Measurements from ENCODE around the gene TRIM63.

Gene TRIM63

GRCh38 chr1:26012864-26013263 is 54.6 kb downstream of the TRIM63 start:
- DNase-seq: no peak

- no peak for DNase-seq
These were observed 56.6 kb downstream of the TRIM63 start for GRCh38 chr1:26010825-26011224.

GRCh38 chr1:26009796-26010447 is 57.5 kb downstream of the TRIM63 start:
- no peak for DNase-seq

GRCh38 chr1:26006710-26007109 is 60.7 kb downstream of the TRIM63 start:
- no peak for DNase-seq

- DNase-seq: no peak
These were observed 61.9 kb downstream of the TRIM63 start for GRCh38 chr1:26005434-26006105.

GRCh38 chr1:26003756-26004155 is 63.7 kb downstream of the TRIM63 start:
- no peak for DNase-seq

GRCh38 chr1:26003262-26003661 is 64.2 kb downstream of the TRIM63 start:
- no peak for DNase-seq
